Psoas muscle (tissue), 8 donors: ENCODE results near the gene DYNLT3. TPM values are rescaled to one million over a fixed set of nuclear protein-coding genes. Genes with fewer than 3 reads are reported as not detected.

Experiments
- ATAC-seq, 4 donors: fragments of 200-7000 bp; cut with Tn5 transposase; one replicate each; pipeline ENCODE4 v1.9.1; 2020; ENCODE audit warnings: moderate library complexity in 3 of 4, mild to moderate bottlenecking in 2 of 4
- DNase-seq, 2 donors: peaks; one replicate each; pipeline ENCODE4 v3.0.0-alpha.2; 2020
- H3K27ac ChIP-seq: fragments of 200-600 bp; one replicate; pipeline ENCODE4 v1.8.0; 2022
- H3K27me3 ChIP-seq, 3 donors: fragments of 200-600 bp in 1 of 3; one replicate each; pipeline versions ENCODE4 v1.6.1 to v1.8.0; 2013 to 2022; ENCODE audit warnings: low read length in 2 of 3, mild to moderate bottlenecking in 2 of 3, moderate library complexity in 1 of 3; ENCODE audit not compliant: insufficient read depth in 3 of 3
- H3K36me3 ChIP-seq, 2 donors: fragments of 200-600 bp in 1 of 2; one replicate each; pipeline versions ENCODE4 v1.6.1 to v1.8.0; 2013 to 2022; ENCODE audit warnings: low read depth in 1 of 2, mild to moderate bottlenecking in 1 of 2, moderate library complexity in 1 of 2; ENCODE audit not compliant: insufficient read depth in 1 of 2
- H3K4me1 ChIP-seq: fragments of 200-600 bp; one replicate; pipeline ENCODE4 v1.8.0; 2022
- H3K4me3 ChIP-seq: fragments of 200-600 bp; one replicate; pipeline ENCODE4 v1.8.0; 2022; ENCODE audit warnings: mild to moderate bottlenecking
- H3K9me3 ChIP-seq: fragments of 200-600 bp; one replicate; pipeline ENCODE4 v1.8.0; 2022
- CTCF ChIP-seq: fragments of 200-600 bp; IDR thresholded peaks from one replicate; pipeline ENCODE4 v1.8.0; 2022; ENCODE audit warnings: antibody characterized with exemption
- WGBS, 3 donors: extraction: QIAGEN DNeasy Blood & Tissue Kit; methylation state at CpG; one replicate each; pipeline versions ENCODE4 v1.1.6 to v1.1.7; 2013; 5-methylcytosine and 5-hydroxymethylcytosine counted together
- intact Hi-C, 2 donors: fragments of 100-400 bp; cut with DNase I; formaldehyde crosslinking; loops; one replicate each; pipeline versions ENCODE4 v1.11.0 to v1.14.2; 2022
- polyA plus RNA-seq, 3 donors: library from polyadenylated mRNA; stranded (reverse); fragments of 200-250 nt; gene quantifications; one replicate each; pipeline ENCODE4 v1.2.3, GENCODE V29; 2013
- total RNA-seq, 4 donors: library from RNA; stranded (reverse); fragmentation: NEBNext Ultra II Directional in 2 of 4; extraction: Animal tissue kit (Norgen Biotek cat#: 25700) in 2 of 4; gene quantifications; one replicate each; pipeline versions ENCODE4 v1.2.1 to v1.2.4, GENCODE V29; 2021 to 2023
- donor health status: healthy with polysubstance abuse.
- donor health status: DM: no; HTN: no; CAD: no; lungs with moderate emphysema.
- donor health status: Bipolar disorder and iron deficiency.
- donor health status: healthy.
- donor health status: DM: yes; HTN: yes; CAD: no.
- donor health status: DM: no; HTN: no; CAD: no.
- donor health status: DM: no; HTN: no; CAD: no.
- donor health status: DM: yes; HTN: yes; CAD: no.

DYNLT3 gene
- total and polyA plus RNA-seq, 7 donors = 9.1 to 16.9 (median 12.8) TPM

DNA sequence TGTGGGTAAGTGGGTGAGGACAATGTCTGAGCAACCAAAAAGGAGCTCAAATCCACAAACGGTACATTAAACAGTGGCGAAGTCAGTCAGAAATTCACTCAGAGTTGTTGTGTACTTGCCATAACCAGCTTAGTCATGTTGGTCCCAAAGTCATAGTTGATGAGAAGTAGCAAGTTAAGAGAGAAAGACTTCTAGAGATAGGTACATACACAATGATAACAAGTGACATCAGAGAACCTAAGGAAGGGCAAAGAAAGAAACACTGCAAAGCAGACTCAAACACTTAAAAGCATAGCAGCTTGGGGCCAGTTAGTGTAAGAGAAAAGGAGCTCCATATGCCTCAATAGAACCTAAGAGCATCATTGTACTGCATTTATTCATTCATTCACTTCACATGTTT lies 30.2 kb downstream of the DYNLT3 start:
- intact Hi-C loops = no loop called here
- Histone ChIP-seq H3K27ac (no peak overlapping the region), H3K4me1 (no peaks in the 10 kb centered on the region), H3K36me3 (no peaks in the 10 kb centered on the region), H3K9me3 (no peaks in the 10 kb centered on the region), H3K27me3 (peaks cover 0 to 15% (median 0%) of the 10 kb centered on the region in 3 donors), H3K4me3 (no peak overlapping the region)
- ATAC-seq (no peak), DNase-seq (no peak)
- TF ChIP-seq CTCF = no peak
- WGBS, 3 donors = 69 to 100% (median 93%) methylated on average over 2 of the region's 2 CpGs

DNA sequence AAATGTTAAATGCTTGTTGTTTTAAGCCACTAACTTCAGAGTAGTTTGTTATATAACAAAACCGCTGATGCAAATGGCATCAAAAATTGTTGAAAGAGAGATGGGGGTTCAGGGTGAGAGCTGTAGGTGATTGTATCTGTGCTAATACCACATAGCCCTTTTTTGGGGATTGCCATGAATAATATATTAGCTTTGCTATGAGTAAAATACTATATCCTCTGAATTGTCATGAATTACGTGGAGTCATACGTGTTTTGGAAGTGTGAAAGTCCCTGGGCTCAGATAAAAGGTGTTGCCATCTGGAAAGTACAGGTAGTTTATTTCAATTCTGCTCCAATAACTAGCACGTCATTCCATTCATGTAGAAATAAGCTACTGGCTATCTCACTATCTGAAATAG lies 30.6 kb downstream of the DYNLT3 start:
- DNase-seq (no peak), ATAC-seq (no peak)
- Histone ChIP-seq H3K27ac (no peak overlapping the region), H3K36me3 (no peaks in the 10 kb centered on the region), H3K9me3 (no peaks in the 10 kb centered on the region), H3K4me3 (no peak overlapping the region), H3K27me3 (peaks cover 0 to 15% (median 0%) of the 10 kb centered on the region in 3 donors), H3K4me1 (no peaks in the 10 kb centered on the region)
- intact Hi-C loops = no loop called here
- TF ChIP-seq CTCF = no peak
- WGBS, 3 donors = 69 to 94% (median 90%) methylated on average over 4 of the region's 4 CpGs

DNA sequence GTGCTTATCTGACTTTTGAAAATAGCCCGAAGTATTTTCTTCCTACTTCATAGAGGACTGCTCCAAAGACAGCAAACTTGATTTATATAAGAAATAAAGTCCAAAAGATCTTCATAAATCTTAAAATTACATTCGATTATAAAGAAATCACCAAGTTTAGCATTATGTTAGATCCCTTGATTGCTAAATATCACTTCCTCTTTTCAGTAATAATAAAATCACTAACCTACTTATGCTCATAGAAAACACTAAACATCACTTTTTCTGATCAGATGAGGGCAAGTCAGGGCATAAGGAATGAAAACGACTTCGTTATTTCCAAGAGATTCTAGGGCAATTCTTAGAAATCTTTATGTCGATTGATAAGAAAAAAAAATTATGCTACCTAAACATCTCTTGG lies 32.0 kb downstream of the DYNLT3 start:
- TF ChIP-seq CTCF = no peak
- no peaks in the 10 kb centered on the region for H3K36me3 ChIP-seq
- H3K27ac ChIP-seq = no peak overlapping the region
- peaks cover 0 to 15% (median 0%) of the 10 kb centered on the region in 3 donors for H3K27me3 ChIP-seq
- H3K9me3 ChIP-seq = no peaks in the 10 kb centered on the region
- H3K4me1 ChIP-seq = no peaks in the 10 kb centered on the region
- no peak for DNase-seq
- intact Hi-C loops = no loop called here
- no peak overlapping the region for H3K4me3 ChIP-seq
- WGBS, 3 donors = 77 to 81% (median 78%) methylated on average over 5 of the region's 5 CpGs
- no peak for ATAC-seq

DNA sequence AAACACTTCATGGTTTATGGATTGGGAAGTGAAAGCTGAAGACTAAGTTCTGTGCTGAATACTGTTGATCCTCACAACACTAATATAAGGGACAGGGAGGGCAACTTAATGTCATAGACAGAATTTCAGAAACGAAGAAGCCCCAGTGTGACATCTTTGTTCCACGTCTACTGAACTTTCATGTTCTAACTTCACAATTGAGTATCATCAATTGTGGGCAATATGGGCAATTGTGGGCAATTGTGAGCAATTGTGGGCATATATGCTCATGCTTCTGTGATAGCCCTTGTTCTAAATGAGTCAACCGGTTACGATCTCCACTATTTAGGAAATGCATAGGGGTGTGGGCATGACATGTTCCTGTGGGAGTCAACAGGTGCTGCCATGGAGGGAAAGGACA lies 33.8 kb downstream of the DYNLT3 start:
- no peaks in the 10 kb centered on the region for H3K4me1 ChIP-seq
- H3K36me3 ChIP-seq = no peaks in the 10 kb centered on the region
- WGBS, 3 donors = 66 to 79% (median 71%) methylated on average over 4 of the region's 4 CpGs
- intact Hi-C loops = no loop called here
- H3K4me3 ChIP-seq = no peak overlapping the region
- DNase-seq (no peak), ATAC-seq (no peak)
- peaks cover 0 to 15% (median 0%) of the 10 kb centered on the region in 3 donors for H3K27me3 ChIP-seq
- H3K27ac ChIP-seq = no peak overlapping the region
- no peak for TF ChIP-seq CTCF
- no peaks in the 10 kb centered on the region for H3K9me3 ChIP-seq

DNA sequence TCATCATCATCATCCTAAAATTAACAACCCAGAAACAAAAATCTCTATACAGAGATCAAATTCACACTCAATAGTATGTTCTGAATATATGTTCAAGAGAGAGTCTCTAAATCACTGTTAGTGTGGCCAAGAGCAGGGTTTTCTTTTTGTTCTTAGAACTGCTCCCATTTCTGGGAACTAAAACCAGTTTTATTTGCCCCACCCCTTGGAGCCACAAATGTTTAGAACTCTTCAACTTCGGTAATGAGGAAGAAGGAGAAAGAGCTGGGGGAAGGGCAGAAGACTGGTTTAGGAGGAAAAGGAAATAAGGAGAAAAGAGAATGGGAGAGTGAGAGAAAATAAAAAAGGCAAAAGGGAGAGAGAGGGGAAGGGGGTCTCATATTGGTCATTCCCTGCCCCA lies 35.3 kb downstream of the DYNLT3 start:
- H3K27me3 ChIP-seq = peaks cover 0 to 10% (median 0%) of the 10 kb centered on the region in 3 donors
- no peak overlapping the region for H3K4me3 ChIP-seq
- no peak for TF ChIP-seq CTCF
- intact Hi-C loops = no loop called here
- H3K27ac ChIP-seq = no peak overlapping the region
- H3K9me3 ChIP-seq = no peaks in the 10 kb centered on the region
- DNase-seq (no peak), ATAC-seq (no peak)
- H3K4me1 ChIP-seq = no peaks in the 10 kb centered on the region
- no peaks in the 10 kb centered on the region for H3K36me3 ChIP-seq
- 29 to 39% (median 38%) methylated on average over 1 of the region's 1 CpG for WGBS, 3 donors
